8988T (cell line): ENCODE results near the gene ADPGK.

Experiments used
- DNase-seq: peaks from one replicate; pipeline ENCODE4 v3.0.0; 2011

Gene ADPGK

GRCh38 chr15:72787526-72787925, 4.0 kb upstream of the ADPGK start:
- no peak for DNase-seq

- DNase-seq, result no peak
Measured at GRCh38 chr15:72786676-72787345, 3.3 kb upstream of the ADPGK start.

DNA sequence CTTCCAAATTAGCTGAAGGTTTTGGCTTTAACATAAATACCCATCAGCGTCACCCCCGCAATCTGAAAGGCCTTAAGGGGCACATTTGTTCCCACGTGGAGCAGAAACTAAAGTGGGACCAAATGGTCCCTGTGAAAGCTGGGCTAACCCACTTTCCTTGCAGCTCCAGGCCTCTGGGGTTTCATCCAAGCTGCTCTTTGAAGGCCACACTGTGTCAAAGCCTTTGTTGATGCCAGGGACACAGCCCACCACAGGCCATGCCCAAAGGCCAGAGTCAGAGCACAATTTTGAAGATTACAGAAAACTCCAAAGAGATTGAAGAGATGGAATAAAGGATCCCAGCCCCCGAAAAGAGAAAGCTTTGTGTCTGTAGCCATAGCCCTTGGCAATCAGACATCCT, 2.7 kb upstream of the ADPGK start:
- no peak for DNase-seq

DNA sequence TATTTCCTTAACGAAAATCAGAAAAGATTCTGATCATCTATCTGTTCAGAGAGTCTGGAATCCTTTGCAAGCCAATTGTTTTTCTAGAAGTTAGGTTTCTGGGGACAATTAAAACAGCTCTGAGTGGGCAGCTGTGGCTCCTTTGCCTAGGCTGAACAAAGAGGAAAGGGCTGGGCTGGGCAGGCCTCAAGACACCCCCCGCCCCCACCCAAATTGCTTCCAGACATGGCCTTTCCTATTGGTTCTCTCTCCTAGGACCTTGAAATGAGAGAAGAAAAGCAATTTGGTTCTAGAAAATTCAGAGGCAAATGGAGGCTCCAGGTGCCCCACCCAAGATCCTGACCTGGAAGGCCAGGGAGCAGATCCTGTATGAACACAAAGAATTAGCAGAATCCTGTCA, 2.3 kb upstream of the ADPGK start:
- no peak for DNase-seq

DNA sequence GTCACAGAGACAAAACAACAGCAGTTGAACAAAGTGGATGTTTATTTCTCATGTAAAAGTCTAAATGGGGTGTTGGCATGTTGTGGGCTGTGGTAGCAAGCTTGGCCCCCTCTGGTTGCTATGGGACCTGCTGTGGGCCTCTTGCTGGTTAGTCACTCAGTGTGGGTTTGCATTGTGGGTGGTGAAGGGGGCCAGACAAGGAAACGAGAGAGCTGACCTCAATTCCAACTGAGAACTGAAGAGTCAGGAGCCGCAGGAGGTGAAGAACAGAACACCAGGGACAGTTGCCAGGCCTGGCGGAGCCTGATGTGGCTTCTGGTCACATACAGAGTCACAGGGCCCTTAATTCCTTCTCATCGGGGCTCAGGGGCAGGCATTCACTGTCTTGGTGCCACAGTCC, 1.9 kb upstream of the ADPGK start:
- no peak for DNase-seq

GRCh38 chr15:72784456-72784876, 908 bp upstream of the ADPGK start:
- no peak for DNase-seq

DNA sequence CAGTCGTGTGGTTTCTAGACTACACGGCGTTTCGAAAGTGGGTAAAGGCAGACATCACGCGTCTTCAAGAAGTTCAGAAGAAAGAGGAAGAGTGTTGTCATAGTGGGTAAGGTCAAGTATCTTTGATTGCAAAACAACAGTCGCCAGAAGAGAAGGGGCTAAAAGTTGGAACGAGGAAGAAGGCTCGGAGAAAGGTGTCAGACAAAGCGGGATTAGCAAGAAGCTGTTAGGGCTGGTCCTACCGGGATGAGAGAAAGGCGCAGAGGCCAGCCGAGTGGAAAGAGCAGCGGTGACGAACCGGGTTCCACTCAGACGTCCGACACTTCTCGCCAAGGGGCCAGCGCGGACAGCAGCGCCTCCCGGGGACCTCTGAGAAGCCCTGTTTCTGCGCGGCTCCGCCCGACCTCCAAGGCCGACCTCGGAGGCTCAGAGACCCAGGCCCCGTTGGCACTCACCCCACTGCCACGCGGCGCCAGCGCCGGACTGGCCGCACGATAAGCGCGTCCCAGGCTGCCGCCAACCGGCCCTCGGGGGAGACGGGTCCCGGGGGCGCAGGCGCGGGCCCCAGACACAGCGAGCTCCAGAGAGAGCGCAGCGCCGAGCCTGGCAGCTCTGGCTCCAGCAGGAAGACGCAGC, 436 bp downstream of the ADPGK start:
- no peak for DNase-seq

DNA sequence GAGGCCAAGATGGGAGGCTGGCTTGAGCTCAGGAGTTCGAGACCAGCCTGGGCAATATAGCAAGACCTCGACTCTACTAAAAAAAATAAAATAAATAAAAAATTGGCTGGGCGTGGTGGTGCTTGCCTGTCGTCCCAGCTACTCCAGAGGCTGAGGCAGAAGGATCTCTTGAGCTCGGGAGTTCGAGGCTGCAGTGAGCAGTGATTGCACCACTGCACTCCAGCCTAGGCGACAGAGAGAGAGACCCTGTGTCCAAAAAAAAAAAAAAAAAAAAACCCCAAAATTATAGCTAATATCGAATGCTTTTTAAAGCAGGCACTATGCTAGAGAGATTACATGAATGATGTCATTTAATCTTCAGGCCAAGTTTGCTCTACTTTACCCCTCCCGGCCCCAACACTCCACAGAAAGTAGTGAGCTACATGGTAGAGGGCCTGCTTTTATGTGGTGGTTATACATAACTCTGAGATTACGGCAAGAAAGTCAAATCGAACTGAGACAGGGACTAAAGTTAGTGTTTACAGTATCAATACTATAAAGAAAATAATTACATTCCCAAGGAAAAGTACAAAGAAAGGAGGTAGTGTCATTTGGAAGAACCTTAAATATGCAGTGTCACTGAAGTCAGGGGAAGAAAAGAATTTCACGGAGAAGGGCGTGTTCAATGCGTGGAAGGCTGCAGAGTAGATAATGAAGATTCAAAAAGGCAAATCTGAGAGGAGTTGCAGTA, 1.1 kb downstream of the ADPGK start:
- DNase-seq, result no peak

DNA sequence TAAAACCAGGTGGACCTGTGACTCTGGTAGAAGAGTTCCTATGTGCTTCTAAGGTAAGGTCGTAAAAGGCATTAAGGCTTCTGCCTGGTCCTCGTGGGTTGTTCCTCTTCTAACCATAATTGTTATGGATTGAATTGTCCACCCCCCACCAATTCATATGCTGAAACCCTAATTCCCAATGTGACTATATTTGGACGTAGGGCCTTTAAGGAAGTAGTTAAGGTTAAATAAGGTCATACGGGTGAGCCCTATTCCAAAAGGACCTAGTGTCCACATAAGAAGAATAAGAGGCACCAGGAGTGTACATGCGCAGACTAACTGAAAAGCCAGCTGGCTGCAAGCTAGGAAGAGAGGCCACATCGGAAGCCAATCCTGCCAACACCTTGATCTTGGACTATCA, 1.9 kb downstream of the ADPGK start:
- no peak for DNase-seq

DNA sequence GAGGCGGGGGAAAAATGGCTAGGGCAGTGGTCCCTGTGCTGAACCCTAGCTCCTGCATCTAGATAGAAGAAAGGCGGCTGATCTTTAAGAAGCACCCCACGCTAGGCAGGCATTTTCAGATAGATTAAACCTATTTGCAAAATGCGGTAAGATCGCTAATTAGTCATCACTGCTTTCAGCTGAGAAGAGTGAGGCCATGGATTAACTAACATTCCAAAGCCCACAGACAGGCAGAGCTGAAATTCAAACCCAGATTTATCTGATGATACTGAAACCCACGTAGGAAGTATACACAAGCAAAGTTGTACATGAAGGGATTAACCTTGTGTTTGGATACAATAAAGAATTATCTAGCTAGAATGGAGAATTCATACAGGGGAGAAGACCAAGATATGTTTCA, 4.8 kb downstream of the ADPGK start:
- no peak for DNase-seq

- no peak for DNase-seq
Measured at GRCh38 chr15:72774696-72775383, 8.7 kb downstream of the ADPGK start.

DNA sequence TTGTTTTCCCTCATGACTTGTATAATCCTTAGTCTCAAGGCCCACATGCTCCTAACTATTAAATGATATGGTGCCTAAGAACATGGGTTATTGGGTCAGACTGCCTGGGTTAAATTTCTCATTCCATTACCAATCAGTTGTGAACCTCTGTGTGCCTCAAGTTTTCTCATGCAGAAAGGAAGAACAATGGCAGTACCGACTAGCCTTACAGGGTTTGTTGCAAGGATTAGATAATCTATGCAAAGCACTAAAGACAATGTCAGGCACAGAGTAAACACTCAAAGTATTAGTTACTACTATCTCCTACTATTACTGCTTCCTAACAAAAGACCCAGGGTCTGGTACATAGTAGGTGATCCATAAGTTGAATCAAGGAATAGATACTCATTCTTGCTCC, 12.2 kb downstream of the ADPGK start:
- DNase-seq, result no peak

DNA sequence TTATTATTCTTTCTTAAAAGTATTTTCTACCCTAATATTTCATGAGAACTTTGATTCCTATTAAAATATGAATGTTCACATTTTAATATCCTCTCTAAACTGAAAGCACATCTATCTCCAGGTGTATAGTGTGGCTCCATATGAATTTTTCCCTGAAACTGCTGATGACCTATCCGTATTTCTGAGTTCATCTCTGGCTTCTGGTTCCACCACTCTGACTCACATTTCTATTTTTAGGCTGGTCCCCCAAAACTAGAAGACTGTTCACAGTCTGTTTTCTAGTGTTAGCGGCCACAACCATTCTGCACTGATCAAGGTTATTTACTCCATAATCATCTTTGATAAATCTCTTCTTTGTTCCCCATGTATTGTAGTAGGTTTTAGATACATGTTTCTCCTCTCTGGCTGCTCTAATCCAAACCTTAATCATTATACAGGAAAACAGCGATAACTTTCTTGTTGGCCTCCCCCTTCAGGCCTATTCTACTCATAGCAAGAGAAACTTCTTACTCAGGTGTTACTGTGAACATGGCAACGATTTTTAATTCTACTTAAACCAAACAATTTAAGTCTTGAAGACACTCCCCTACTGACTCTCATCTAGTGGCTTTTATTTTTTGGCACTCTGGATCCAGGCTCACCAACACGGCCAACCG, 12.8 kb downstream of the ADPGK start:
- DNase-seq, result no peak

DNA sequence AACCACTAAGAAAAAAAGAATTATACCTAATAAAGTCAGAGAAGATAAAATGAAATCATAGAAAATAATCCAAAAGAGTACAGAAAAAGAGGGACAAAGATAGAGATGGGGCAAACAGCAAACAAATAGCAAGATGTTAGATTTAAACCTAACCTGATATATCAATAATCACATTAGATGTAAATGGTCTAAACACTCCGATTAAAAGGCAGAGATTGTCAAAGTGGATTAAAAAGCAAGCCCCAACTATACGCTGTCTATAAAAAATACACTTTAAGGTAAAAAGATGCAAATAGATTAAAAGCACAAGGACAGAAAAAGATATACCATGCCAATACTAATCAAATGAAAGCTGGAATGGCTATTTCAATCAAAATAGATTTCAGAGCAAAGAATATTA, 16.8 kb downstream of the ADPGK start:
- DNase-seq, result no peak

DNA sequence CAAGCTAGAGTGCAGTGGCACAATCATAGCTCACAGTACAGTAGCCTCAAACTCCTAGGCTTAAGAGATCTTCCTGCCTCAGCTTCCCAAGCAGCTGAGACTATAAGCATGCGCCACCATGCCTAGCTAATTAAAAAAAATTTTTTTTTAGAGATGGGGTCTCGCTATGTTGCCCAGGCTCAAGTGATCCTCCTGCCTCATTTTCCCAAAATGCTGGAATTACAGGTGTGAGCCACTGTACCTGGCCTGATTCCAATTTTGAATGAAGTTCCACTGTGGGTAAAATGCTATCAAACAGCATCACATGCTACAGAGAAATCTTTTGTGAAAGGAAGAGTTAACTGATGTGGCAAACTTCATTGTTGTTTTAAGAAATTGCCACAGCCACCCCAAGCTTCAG, 17.5 kb downstream of the ADPGK start:
- no peak for DNase-seq

DNA sequence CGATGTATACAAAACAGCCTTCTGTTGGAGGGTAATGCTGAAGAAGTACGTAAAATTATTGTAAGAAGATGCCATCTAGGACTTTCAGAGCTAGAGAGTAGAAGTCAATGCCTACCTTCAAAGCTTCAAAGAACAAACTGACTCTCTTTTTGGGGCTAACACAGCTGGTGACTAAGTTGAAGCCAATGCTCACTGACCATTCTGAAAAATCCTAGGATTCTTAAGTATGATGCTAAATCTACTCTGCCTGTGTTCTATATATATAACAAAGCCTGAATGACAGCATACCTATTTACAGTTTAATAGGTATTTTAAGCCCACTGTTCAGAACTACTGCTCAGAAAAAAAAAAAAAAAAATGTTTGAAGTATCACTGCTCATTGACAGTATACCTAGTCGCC, 18.9 kb downstream of the ADPGK start:
- DNase-seq, result no peak

DNA sequence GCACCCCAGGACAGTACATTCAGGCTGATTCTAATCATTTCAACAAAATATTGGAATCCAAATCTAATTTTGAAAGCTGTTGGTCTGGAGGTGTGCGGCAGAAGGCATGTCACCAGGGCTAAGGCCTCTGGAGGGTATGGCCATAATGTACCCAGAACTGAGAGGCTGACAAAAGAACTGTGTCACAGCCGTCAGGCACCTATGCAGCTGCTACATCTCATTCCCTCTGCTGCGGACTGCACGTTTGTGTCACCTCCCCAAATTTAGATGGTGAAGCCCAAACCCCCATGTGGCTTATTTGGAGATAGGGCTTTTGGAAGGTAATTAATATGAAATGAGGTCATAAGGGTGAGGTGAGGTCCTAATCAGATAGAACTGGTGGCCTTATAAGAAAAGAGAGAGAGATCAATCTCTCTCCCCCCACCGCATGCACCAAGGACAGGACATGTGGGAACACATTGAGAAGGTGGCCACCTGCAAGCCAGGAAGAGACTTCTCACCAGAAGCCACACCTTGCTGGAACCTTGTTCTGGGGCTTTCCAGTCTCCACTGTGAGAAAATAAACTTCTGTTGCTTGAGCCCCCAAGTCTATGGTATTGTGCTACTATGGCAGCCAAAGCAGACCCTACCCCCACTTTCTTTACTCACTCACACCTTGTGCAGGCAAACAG, 22.8 kb downstream of the ADPGK start:
- no peak for DNase-seq

- DNase-seq, result no peak
Measured at GRCh38 chr15:72758182-72758581, 25.4 kb downstream of the ADPGK start.

GRCh38 chr15:72754096-72754495, 29.5 kb downstream of the ADPGK start:
- DNase-seq, result no peak

- DNase-seq, result no peak
Measured at GRCh38 chr15:72751751-72752455, 31.7 kb downstream of the ADPGK start.

GRCh38 chr15:72749700-72750099, 33.9 kb downstream of the ADPGK start:
- DNase-seq, result no peak

GRCh38 chr15:72740219-72740618, 43.3 kb downstream of the ADPGK start:
- DNase-seq, result no peak
